ENCODE results near the gene NKIRAS1.

DNA sequence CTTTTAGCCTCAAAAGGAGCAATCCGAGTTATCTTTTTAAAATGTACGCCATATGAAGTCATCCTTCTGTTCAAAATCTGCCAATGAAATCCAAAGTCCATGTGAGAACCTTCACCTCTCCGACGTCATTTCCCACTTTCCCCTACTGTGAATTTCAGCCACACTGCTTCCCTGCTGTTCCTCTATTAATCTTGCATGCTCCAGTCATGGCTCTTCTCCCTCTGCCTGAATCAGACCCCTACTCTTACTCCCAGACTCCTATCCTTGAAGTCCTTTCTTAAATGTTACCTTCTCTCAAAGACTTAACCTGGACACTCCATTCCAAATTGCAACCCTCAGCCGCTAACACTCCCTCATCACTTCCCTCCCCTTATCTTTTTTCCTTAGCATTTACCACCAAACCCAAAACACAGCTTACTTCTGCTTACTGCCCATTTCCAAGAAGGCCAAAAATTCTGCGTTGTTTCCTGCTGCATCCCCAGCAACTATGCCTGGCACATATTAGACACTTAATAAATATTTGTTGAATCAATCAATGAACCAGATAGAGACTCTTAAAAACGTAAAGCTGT lies 1.2 kb downstream of the NKIRAS1 start:
- TF ChIP-seq, protein P1, sequence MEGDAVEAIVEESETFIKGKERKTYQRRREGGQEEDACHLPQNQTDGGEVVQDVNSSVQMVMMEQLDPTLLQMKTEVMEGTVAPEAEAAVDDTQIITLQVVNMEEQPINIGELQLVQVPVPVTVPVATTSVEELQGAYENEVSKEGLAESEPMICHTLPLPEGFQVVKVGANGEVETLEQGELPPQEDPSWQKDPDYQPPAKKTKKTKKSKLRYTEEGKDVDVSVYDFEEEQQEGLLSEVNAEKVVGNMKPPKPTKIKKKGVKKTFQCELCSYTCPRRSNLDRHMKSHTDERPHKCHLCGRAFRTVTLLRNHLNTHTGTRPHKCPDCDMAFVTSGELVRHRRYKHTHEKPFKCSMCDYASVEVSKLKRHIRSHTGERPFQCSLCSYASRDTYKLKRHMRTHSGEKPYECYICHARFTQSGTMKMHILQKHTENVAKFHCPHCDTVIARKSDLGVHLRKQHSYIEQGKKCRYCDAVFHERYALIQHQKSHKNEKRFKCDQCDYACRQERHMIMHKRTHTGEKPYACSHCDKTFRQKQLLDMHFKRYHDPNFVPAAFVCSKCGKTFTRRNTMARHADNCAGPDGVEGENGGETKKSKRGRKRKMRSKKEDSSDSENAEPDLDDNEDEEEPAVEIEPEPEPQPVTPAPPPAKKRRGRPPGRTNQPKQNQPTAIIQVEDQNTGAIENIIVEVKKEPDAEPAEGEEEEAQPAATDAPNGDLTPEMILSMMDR (IDR thresholded peaks at IDR 0.05), result no peak
- no peak for TF ChIP-seq POLR2A (IDR thresholded peaks at IDR 0.05; ENCODE audit: low read depth)

All from esophagus muscularis mucosa (tissue), 3 donors.